Activated naive CD4-positive, alpha-beta T cell treated with anti-CD3 and anti-CD28 coated beads, Interleukin-2, amount 50 U/mL, for 72 hours (primary cell): ENCODE measurements around the gene NDUFA6. TPM values are rescaled to one million over a fixed set of nuclear protein-coding genes. Genes with fewer than 3 reads are reported as not detected.
"Not testable (repeated sequence)": the region's sequence is repeated elsewhere in the genome, so short reads cannot be mapped to it uniquely, and the experiment has no call there.

Experiments
- ATAC-seq, 2 donors: fragments of 150-1000 bp; cut with Tn5 transposase; 2 replicates each; pipeline ENCODE4 v1.10.0; 2021; ENCODE audit warnings: mild to moderate bottlenecking in 2 of 2, moderate library complexity in 2 of 2
- DNase-seq, 2 donors: peaks; one replicate each; pipeline ENCODE4 v3.0.0; 2021 to 2022; ENCODE audit warnings: low spot score in 2 of 2
- H3K27ac Mint-ChIP-seq, 2 donors: one replicate each; pipeline ENCODE4 v1.8.0; 2022; ENCODE audit warnings: mild to moderate bottlenecking in 2 of 2, mixed read lengths in 2 of 2
- H3K36me3 Mint-ChIP-seq, 2 donors: one replicate each; pipeline ENCODE4 v1.8.0; 2022; ENCODE audit warnings: mixed read lengths in 2 of 2
- H3K9me3 Mint-ChIP-seq, 2 donors: one replicate each; pipeline ENCODE4 v1.8.0; 2022; ENCODE audit warnings: mixed read lengths in 2 of 2
- total RNA-seq, 2 donors: library from RNA; stranded (reverse); gene quantifications; one replicate each; pipeline ENCODE4 v1.2.3, GENCODE V29; 2022

NDUFA6 gene
- total RNA-seq, 2 donors from 2014 or later, result 84.9 to 107 TPM

- Mint-ChIP-seq H3K9me3 (peaks cover 2 to 19% of the 10 kb centered on the region in 2 donors), H3K36me3 (peaks cover 2 to 24% of the 10 kb centered on the region in 2 donors), H3K27ac (peak overlapping the region; percentile 84)
- not testable (repeated sequence) for DNase-seq
- peak; percentile 85 to 89 for ATAC-seq
Observed at GRCh38 chr22:42120231-42121021, 29.9 kb upstream of the NDUFA6 start.

GRCh38 chr22:42116848-42117424 is 26.4 kb upstream of the NDUFA6 start:
- no peak overlapping the region for H3K27ac Mint-ChIP-seq
- H3K36me3 Mint-ChIP-seq, result peaks cover 12 to 30% of the 10 kb centered on the region in 2 donors
- peaks cover 10 to 19% of the 10 kb centered on the region in 2 donors for H3K9me3 Mint-ChIP-seq
- no peak for DNase-seq
- ATAC-seq, result no peak

GRCh38 chr22:42115420-42115830 is 24.9 kb upstream of the NDUFA6 start:
- not testable (repeated sequence) for H3K27ac Mint-ChIP-seq, ATAC-seq, DNase-seq
- Mint-ChIP-seq H3K9me3 (peaks cover 10 to 17% of the 10 kb centered on the region in 2 donors), H3K36me3 (peaks cover 12 to 28% of the 10 kb centered on the region in 2 donors)

GRCh38 chr22:42114721-42115120 is 24.1 kb upstream of the NDUFA6 start:
- Mint-ChIP-seq H3K36me3 (peaks cover 12 to 28% of the 10 kb centered on the region in 2 donors), H3K9me3 (peaks cover 10 to 17% of the 10 kb centered on the region in 2 donors), H3K27ac (no peak overlapping the region)
- ATAC-seq (no peak), DNase-seq (no peak)

GRCh38 chr22:42112793-42113192 is 22.2 kb upstream of the NDUFA6 start:
- ATAC-seq, H3K27ac Mint-ChIP-seq, DNase-seq: not testable (repeated sequence)
- Mint-ChIP-seq H3K9me3 (peaks cover 10 to 17% of the 10 kb centered on the region in 2 donors), H3K36me3 (peaks cover 12 to 28% of the 10 kb centered on the region in 2 donors)

GRCh38 chr22:42111798-42112197 is 21.2 kb upstream of the NDUFA6 start:
- Mint-ChIP-seq H3K27ac (no peak overlapping the region), H3K9me3 (peaks cover 10 to 14% of the 10 kb centered on the region in 2 donors), H3K36me3 (peaks cover 12 to 23% of the 10 kb centered on the region in 2 donors)
- no peak for DNase-seq
- no peak for ATAC-seq

- Mint-ChIP-seq H3K9me3 (peaks cover 8 to 13% of the 10 kb centered on the region in 2 donors), H3K36me3 (peaks cover 13 to 18% of the 10 kb centered on the region in 2 donors), H3K27ac (no peak overlapping the region)
- DNase-seq (no peak), ATAC-seq (no peak)
Observed at GRCh38 chr22:42108848-42109247, 18.3 kb upstream of the NDUFA6 start.

GRCh38 chr22:42104332-42104860 is 13.8 kb upstream of the NDUFA6 start:
- Mint-ChIP-seq H3K9me3 (peaks cover 8 to 16% of the 10 kb centered on the region in 2 donors), H3K36me3 (peaks cover 17 to 49% of the 10 kb centered on the region in 2 donors)
- H3K27ac Mint-ChIP-seq, result not testable (repeated sequence)

GRCh38 chr22:42101199-42101598 is 10.6 kb upstream of the NDUFA6 start:
- peaks cover 21 to 53% of the 10 kb centered on the region in 2 donors for H3K36me3 Mint-ChIP-seq
- no peak for DNase-seq
- H3K27ac Mint-ChIP-seq, result no peak overlapping the region
- no peak for ATAC-seq
- peaks cover 8 to 19% of the 10 kb centered on the region in 2 donors for H3K9me3 Mint-ChIP-seq

More at GRCh38 chr22:42104332-42104860, 13.8 kb upstream of the NDUFA6 start:
- not testable (repeated sequence) for ATAC-seq, DNase-seq

- ATAC-seq, result no peak
- no peaks in the 10 kb centered on the region for H3K9me3 Mint-ChIP-seq
- peak overlapping the region; percentile 74 to 100 for H3K27ac Mint-ChIP-seq
- peaks cover 20 to 28% of the 10 kb centered on the region in 2 donors for H3K36me3 Mint-ChIP-seq
- no peak for DNase-seq
Observed at GRCh38 chr22:42091455-42091782, 847 bp upstream of the NDUFA6 start.

GRCh38 chr22:42086051-42086450 is 4.5 kb downstream of the NDUFA6 start:
- Mint-ChIP-seq H3K36me3 (peaks cover 26 to 47% of the 10 kb centered on the region in 2 donors), H3K9me3 (no peaks in the 10 kb centered on the region), H3K27ac (no peak overlapping the region)
- DNase-seq (no peak), ATAC-seq (no peak)

GRCh38 chr22:42084874-42085273 is 5.7 kb downstream of the NDUFA6 start:
- H3K27ac Mint-ChIP-seq, result no peak overlapping the region
- DNase-seq, result no peak
- H3K36me3 Mint-ChIP-seq, result peaks cover 23 to 39% of the 10 kb centered on the region in 2 donors
- H3K9me3 Mint-ChIP-seq, result no peaks in the 10 kb centered on the region
- ATAC-seq, result no peak

GRCh38 chr22:42083119-42083518 is 7.5 kb downstream of the NDUFA6 start:
- no peak for ATAC-seq
- H3K9me3 Mint-ChIP-seq, result no peaks in the 10 kb centered on the region
- H3K36me3 Mint-ChIP-seq, result peaks cover 13 to 25% of the 10 kb centered on the region in 2 donors
- peak overlapping the region in 1 of 2 donors; percentile 23 for H3K27ac Mint-ChIP-seq
- DNase-seq, result no peak

GRCh38 chr22:42080287-42080686 is 10.3 kb downstream of the NDUFA6 start:
- Mint-ChIP-seq H3K9me3 (no peaks in the 10 kb centered on the region), H3K36me3 (peaks cover 13 to 21% of the 10 kb centered on the region in 2 donors)

GRCh38 chr22:42079319-42080251 is 11.0 kb downstream of the NDUFA6 start, which contains the start of gene SMDT1:
Gene SMDT1 (plus strand): TSS chr22:42079700. CDS start chr22:42079769, 69 bp downstream.
- Mint-ChIP-seq H3K36me3 (peaks cover 13 to 26% of the 10 kb centered on the region in 2 donors), H3K27ac (peak within 1 kb of the TSS; percentile 98 to 99), H3K9me3 (no peaks in the 10 kb centered on the region)
- peak; percentile 89 to 92 for ATAC-seq
- peak; percentile 98 to 99 for DNase-seq

More at GRCh38 chr22:42080287-42080686, 10.3 kb downstream of the NDUFA6 start:
- peak overlapping the region; percentile 98 to 99 for H3K27ac Mint-ChIP-seq
- ATAC-seq (no peak), DNase-seq (no peak)
